ENCODE measurements around the gene SIRPB1. TPM values are rescaled to one million over a fixed set of nuclear protein-coding genes. Genes with fewer than 3 reads are reported as not detected.

SIRPB1 gene
- 1 to 10 TPM in 1 of 4 donors, under 1 TPM in 2, not detected in 1; 0.30 to 2.6 (median 0.42) TPM for total RNA-seq

DNA sequence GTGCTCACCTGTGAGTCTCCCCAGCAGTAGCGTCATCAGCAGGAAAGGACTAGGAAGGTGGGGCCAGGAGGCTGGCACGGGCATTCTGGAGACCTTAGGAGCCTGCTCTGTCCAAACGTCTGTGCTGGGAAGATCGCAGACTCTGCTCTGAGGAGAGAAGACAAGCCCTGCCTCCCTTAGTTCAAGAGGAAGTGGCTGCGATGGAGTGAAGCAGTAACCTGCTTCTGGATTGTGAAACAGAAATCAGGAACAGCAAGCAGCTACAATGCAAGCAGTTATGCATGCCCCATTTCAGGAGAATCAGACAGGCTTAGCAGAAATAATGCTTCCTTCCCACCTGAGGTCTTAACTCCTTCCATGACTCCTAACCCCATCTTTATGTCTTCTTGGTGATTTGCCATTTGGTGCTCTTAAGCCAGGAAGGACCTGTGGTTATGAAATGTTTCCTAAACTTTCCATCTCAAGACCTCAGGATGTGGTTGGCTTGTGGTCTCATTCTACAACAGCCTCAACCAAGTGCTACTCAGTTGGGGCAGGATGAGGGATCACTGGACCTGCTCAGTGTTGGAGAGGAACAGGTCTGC is at the start of gene SIRPB1:
SIRPB1 (minus strand) TSS at position 149 of the 584 bp plus-strand sequence; CDS start at position 84, 65 bp downstream.
- 56 to 72% methylated on average over 5 of the region's 5 CpGs for WGBS, 2 donors
- no peak for DNase-seq (ENCODE audit: low spot score in 2 of 2)
- H3K4me3 ChIP-seq (ENCODE audit: low read depth, poor library complexity, severe bottlenecking) = no peak within 1 kb of the TSS
- TF ChIP-seq POLR2A (IDR thresholded peaks at IDR 0.05) = no peak
- TF ChIP-seq, protein P1, sequence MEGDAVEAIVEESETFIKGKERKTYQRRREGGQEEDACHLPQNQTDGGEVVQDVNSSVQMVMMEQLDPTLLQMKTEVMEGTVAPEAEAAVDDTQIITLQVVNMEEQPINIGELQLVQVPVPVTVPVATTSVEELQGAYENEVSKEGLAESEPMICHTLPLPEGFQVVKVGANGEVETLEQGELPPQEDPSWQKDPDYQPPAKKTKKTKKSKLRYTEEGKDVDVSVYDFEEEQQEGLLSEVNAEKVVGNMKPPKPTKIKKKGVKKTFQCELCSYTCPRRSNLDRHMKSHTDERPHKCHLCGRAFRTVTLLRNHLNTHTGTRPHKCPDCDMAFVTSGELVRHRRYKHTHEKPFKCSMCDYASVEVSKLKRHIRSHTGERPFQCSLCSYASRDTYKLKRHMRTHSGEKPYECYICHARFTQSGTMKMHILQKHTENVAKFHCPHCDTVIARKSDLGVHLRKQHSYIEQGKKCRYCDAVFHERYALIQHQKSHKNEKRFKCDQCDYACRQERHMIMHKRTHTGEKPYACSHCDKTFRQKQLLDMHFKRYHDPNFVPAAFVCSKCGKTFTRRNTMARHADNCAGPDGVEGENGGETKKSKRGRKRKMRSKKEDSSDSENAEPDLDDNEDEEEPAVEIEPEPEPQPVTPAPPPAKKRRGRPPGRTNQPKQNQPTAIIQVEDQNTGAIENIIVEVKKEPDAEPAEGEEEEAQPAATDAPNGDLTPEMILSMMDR (IDR thresholded peaks at IDR 0.05) = no peak
- intact Hi-C loops (cut with DNase I; ENCODE audit: low total_unique reads) = no loop called here

GRCh38 chr20:1669304-1669703 is 49.5 kb upstream of the SIRPB1 start:
- 66 to 70% methylated on average over 5 of the region's 5 CpGs for WGBS, 2 donors
- no peak overlapping the region for H3K4me3 ChIP-seq (ENCODE audit: low read depth, poor library complexity, severe bottlenecking)
- intact Hi-C loops (cut with DNase I; ENCODE audit: low total_unique reads) = no loop called here
- TF ChIP-seq POLR2A (IDR thresholded peaks at IDR 0.05) = no peak
- TF ChIP-seq, protein P1 (IDR thresholded peaks at IDR 0.05) = no peak
- no peak for DNase-seq (ENCODE audit: low spot score in 2 of 2)

DNA sequence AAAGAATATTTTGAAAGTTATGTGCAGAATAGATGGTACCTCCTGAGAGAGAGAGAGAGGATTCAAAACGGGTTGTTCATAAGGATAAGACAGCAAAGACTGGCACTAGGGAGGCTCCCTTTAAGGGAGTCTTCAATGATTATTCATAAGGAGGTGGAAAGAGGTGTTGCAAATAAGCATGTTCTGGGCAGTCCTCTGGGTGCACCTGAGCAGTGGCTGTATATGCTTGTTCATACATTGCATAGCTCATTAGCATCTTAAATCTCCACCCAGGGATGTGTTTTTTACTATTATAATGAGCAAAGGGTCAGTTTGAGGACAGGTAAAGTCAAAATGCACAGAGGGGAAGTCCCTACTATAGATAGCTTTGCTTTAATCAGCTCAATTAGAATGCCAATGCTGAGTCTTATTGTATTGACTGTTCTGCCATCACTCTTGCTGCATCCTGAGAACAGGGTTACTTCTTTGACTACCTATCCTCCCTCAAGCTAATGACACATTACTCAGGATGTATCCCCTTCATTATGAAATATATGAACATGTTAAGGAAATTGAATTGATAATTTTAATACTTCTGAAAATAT is 47.8 kb upstream of the SIRPB1 start:
- 46 to 50% methylated on average over 1 of the region's 1 CpG for WGBS, 2 donors
- intact Hi-C loops (cut with DNase I; ENCODE audit: low total_unique reads) = no loop called here
- TF ChIP-seq POLR2A (IDR thresholded peaks at IDR 0.05) = no peak
- TF ChIP-seq, protein P1 (IDR thresholded peaks at IDR 0.05) = no peak
- H3K4me3 ChIP-seq (ENCODE audit: low read depth, poor library complexity, severe bottlenecking) = no peak overlapping the region
- no peak for DNase-seq (ENCODE audit: low spot score in 2 of 2)

DNA sequence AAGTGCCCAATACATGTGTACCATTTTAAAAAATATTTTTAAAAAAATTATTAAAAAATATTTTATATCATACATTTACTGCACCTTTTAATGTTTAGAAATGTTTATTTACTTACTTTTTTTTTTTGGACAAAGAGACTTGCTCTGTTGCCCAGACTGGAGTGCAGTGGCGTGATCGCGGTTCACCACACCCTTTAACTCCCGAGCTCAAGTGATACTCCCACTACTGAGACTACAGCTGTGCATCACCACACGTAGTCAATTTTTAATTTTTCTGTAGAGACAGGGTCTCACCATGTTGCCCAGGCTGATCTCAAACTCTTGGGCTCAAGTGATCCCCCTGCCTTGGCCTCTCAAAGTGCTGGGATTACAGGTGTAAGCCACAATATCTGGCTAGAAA is 47.0 kb upstream of the SIRPB1 start:
- no peak for DNase-seq (ENCODE audit: low spot score in 2 of 2)
- intact Hi-C loops (cut with DNase I; ENCODE audit: low total_unique reads) = no loop called here
- TF ChIP-seq, protein P1 (IDR thresholded peaks at IDR 0.05) = no peak
- TF ChIP-seq POLR2A (IDR thresholded peaks at IDR 0.05) = no peak
- WGBS, 2 donors = 38 to 52% methylated on average over 4 to 5 of the region's 5 CpGs
- no peak overlapping the region for H3K4me3 ChIP-seq (ENCODE audit: low read depth, poor library complexity, severe bottlenecking)

DNA sequence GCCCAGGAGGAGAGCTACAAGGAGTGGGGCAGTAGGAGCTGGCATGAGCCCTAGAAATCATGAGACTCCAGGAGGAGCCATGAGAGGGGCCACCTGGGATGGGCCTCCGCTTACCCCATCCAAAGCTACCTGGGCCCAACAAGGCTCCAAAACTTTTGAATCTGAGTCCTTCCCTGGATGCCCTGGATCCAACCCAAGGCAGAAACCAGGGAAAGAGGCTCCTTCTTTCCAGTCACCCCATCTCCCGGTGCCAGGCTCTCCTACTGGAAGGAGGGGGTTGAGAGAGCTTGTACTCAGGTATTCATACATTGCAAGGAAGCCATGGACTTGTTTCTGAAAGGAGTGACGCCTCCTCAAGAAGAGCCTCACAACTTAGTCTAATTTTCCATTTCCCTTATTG is 45.5 kb upstream of the SIRPB1 start:
- no peak for TF ChIP-seq POLR2A (IDR thresholded peaks at IDR 0.05)
- TF ChIP-seq, protein P1 (IDR thresholded peaks at IDR 0.05) = no peak
- WGBS, 2 donors = 95 to 97% methylated on average over 3 of the region's 3 CpGs
- no peak for DNase-seq (ENCODE audit: low spot score in 2 of 2)
- H3K4me3 ChIP-seq (ENCODE audit: low read depth, poor library complexity, severe bottlenecking) = no peak overlapping the region
- intact Hi-C loops (cut with DNase I; ENCODE audit: low total_unique reads) = no loop called here
